NCI-H2081 treated with DMSO at 0.1 percent for 48 hours (cell line): ENCODE data around the gene OR12D1.

Experiments
- DNase-seq: peaks from one replicate; lab custom pipeline; 2025; lab: John Stamatoyannopoulos, UW

The OR12D1 gene

GRCh38 chr6:29465801-29466200, 51.1 kb downstream of the OR12D1 start:
- DNase-seq, result no peak

DNA sequence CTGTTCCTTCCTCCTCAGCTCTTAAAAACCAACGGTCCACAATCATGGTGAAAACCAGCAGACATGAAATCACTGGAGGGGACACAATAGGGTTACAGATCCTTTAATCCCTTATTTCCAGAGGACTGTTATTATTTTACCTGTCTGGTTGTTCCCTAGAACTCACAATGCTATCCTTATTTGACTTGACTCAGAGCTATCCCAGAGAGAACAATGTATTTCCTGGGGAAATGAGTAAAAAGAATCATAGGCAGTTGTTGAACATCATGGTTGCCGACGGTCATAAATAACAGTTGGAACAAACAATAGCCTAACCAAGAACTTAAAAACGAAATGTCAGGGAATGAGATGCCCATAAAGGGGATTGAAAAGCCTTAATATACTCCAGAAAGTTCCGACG, 51.5 kb downstream of the OR12D1 start:
- no peak for DNase-seq
